GM10266 (cell line): ENCODE data around the gene SLIT1.

Experiments
- DNase-seq: peaks from one replicate; pipeline ENCODE4 v3.0.0; 2012; ENCODE audit errors: extremely low spot score
- TF ChIP-seq, protein P1 (sequence below): IDR thresholded peaks from 2 replicates; pipeline ENCODE4 v1.5.1; 2012; ENCODE audit warnings: mild to moderate bottlenecking, low read depth; ENCODE audit not compliant: control insufficient read depth, insufficient read depth; ENCODE audit errors: missing control alignments

Gene SLIT1

DNA sequence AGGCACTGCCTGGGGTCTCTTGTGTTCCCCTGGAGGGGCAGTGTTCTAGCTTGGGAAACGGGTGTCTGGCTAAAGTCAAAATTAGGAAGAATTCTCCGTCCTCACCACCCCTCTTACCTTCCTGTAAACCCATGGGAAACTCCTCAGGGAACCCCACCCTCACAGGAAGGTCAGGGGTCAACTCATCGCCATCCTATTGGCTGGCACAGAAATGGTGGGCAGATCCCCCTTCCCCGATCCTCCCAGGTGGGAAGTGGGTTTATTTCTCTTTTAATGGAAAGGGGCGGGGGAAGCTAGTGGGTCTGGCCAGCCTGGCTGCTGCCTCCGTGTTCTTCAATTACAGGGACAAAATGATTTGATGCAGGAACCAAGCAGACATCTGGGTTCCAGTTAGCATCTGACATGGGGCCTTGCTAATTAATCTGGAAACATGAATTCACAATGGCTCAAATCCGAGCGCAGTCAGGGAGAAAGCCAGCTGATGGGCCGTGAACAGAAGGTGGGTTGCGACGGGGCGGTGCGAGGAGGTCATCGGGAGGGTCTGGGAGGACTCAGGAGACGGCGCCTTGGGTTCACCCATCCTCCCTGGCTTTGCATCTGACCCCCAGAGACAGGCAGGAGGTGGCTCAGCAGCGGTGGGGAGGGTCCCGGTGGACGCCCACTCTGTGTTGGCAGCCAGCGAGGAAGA, 66.6 kb downstream of the SLIT1 start:
- TF ChIP-seq, protein P1, sequence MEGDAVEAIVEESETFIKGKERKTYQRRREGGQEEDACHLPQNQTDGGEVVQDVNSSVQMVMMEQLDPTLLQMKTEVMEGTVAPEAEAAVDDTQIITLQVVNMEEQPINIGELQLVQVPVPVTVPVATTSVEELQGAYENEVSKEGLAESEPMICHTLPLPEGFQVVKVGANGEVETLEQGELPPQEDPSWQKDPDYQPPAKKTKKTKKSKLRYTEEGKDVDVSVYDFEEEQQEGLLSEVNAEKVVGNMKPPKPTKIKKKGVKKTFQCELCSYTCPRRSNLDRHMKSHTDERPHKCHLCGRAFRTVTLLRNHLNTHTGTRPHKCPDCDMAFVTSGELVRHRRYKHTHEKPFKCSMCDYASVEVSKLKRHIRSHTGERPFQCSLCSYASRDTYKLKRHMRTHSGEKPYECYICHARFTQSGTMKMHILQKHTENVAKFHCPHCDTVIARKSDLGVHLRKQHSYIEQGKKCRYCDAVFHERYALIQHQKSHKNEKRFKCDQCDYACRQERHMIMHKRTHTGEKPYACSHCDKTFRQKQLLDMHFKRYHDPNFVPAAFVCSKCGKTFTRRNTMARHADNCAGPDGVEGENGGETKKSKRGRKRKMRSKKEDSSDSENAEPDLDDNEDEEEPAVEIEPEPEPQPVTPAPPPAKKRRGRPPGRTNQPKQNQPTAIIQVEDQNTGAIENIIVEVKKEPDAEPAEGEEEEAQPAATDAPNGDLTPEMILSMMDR: no peak
- DNase-seq: no peak

DNA sequence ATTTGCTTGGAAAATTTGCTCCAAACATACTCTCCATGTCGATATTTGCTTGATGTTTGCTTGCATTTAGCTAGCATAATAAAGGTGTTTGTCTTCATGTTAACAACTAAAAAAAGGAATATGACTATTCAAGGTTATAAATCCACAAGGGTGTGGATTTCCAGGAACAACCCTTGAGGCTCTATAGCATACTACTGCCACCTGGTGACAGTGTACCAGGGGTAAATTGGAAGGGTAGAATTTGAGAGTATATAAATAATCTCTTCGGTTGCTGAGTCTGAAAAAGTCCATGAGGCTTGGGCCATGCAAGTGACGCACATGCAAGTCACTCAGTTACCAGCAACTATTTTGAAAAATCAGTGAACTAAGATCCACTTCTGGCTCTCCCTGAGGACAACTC, 68.4 kb downstream of the SLIT1 start:
- TF ChIP-seq, protein P1: peak; percentile 31
- no peak for DNase-seq

DNA sequence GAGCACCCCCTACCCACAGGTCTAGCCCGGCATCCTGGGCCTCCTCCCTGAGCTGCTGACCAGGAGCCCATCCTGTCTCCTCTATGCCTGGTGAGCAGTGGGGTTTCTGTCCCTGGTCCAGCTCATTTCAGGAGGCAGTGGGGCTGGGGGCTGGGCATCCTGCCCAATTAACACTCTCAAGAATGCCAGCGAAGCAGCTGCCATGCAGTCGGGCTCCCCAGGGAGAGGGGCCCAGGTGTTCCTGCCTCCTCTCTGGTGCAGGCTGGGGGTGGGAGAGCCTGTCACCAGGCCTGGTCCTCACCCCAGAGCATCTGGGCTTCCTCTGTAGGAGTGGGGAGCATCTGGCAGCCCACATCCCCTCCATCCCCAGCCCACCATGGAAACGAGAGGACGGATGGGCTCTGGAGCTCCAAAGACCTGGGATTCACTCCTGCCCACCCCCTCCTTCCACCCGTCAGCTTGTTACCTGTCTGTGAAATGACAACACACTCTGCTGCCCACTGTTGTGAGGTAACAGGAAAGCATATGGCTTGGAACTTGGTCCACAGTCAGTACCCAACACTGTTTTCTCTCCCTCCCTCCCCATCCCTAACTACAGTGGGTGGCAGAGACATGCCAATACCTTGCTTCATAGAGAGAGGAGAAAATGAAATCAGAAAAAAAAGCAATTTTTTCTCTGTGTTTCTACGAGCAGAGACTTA, 69.1 kb downstream of the SLIT1 start:
- DNase-seq: no peak
- TF ChIP-seq, protein P1: no peak

DNA sequence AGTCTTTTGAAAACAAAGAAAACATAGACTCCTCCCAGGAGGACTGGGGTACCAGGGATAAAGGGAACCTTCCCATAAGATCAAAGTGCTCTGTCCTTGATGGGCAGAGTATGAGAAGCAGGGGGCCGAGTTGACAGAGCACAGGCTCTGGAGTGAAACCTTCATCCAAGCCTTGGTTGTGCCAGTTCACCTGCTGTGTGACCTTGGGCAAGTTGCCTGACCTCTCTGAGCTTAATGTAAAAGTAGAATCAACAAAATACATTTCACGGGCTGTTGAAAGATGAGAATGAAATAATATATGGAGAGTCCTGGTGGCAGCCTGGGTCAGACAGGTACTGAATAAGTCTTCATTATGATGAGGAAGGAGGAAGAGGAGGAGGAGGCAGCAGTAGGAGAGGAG, 69.9 kb downstream of the SLIT1 start:
- no peak for DNase-seq
- TF ChIP-seq, protein P1: no peak

DNA sequence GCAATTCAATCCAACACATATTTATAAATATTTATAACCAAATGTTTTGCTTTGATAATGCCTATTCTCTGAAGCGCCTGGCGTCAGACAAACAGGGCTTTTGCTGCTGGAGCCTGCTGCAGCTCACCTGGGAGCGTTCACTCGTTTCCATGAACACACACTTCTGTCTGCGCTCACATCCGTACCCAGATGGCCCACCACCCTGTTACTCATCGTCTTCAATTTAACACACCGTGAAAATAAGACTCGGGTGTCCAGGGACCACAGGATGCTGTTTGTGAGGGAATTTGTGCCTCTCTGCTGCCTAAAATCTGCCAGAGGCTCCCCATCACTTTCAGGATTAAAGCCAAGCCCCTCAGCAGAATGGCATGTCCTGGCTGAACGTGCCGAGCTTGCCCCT, 74.1 kb downstream of the SLIT1 start:
- TF ChIP-seq, protein P1: no peak
- no peak for DNase-seq

DNA sequence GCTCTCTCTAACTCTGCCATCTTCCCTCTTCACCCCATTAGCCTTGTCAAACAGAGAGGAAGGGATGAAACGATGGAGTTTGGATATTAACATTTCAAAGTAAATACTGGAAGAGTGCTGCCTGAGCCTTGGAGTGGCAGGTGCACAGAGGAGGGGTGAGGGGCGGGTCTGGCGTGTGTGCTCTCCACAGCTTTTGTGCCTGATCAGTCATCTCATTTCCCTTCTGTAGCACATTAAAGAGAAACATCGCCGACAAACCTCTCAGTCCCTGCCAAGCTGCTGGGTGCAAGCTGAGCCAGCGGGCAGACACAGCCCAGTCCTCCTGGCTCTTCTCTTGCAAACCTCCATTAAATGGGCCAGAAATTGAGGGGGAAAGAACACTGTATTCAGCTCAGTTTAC, 76.2 kb downstream of the SLIT1 start:
- no peak for DNase-seq
- TF ChIP-seq, protein P1: no peak

DNA sequence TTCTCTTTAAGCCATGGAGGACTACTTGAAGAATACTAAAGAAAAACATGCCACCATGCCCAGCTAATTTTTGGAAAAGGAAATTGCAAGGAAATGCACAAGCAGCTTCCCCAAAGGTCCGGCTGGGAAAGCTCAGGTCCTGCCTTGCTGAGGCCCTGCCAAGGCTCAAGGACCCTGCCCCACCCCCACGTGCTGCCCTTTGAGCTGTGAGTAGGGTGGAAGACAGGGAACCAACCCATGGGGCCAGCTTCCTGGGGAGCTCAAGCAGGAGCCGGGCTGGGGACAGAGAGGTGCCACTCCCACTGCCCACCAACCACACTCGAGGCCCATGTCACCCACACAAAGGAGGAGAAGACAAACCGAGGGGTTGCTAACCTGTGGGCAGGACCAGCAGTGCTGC, 78.2 kb downstream of the SLIT1 start:
- DNase-seq: no peak
- TF ChIP-seq, protein P1: no peak
